Activated CD4-positive, alpha-beta T cell treated with anti-CD3 and anti-CD28 coated beads for 24 hours (primary cell): ENCODE measurements around the gene CXCR2.

Experiments used
- DNase-seq, 2 donors: peaks; one replicate each; pipeline ENCODE4 v3.0.0-alpha.2; 2020; ENCODE audit warnings: low read depth in 2 of 2

The CXCR2 gene

GRCh38 chr2:218186355-218186766, 60.5 kb downstream of the CXCR2 start:
- DNase-seq = peak; percentile 50 to 59
